Panc1 (cell line): Measurements from ENCODE around the gene QKI. TPM values are rescaled to one million over a fixed set of nuclear protein-coding genes. Genes with fewer than 3 reads are reported as not detected.

Experiments
- ATAC-seq: fragments of 200-7000 bp; cut with Tn5 transposase; 2 replicates; pipeline ENCODE4 v1.9.1; 2020; ENCODE audit warnings: mild to moderate bottlenecking, moderate library complexity
- BruUV-seq: library from RNA; stranded (reverse); fragments of 400-500 nt; replicated peaks from 2 replicates; lab custom pipeline; 2021; lab: Mats Ljungman, UMichigan
- CTCF ChIA-PET: fragments of 300-600 bp; sonication (Branson Sonifier 250); formaldehyde crosslinking; loops from one replicate; lab custom pipeline; 2022; ENCODE audit warnings: antibody characterized with exemption; lab: Charles Lee
- POLR2A ChIA-PET: fragments of 300-600 bp; sonication (Branson Sonifier 250); formaldehyde crosslinking; loops from one replicate; lab custom pipeline; 2022; ENCODE audit warnings: antibody characterized with exemption; lab: Charles Lee
- DNase-seq: peaks from one replicate; pipeline ENCODE4 v3.0.0-alpha.2; 2010; ENCODE audit warnings: low read depth, low spot score
- H3K27ac ChIP-seq: 2 replicates; pipeline ENCODE4 v1.5.1; 2011; ENCODE audit warnings: mild to moderate bottlenecking, low read length, inconsistent platforms
- H3K27me3 ChIP-seq: fragments of 200-500 bp; sonication (Bioruptor generic); 2 replicates; pipeline ENCODE4 v1.6.0; 2014; ENCODE audit warnings: low read length, inconsistent platforms; ENCODE audit not compliant: control insufficient read depth, insufficient read depth
- H3K36me3 ChIP-seq: fragments of 200-500 bp; sonication (Bioruptor generic); 2 replicates; pipeline ENCODE4 v1.5.1; 2014; ENCODE audit warnings: inconsistent platforms, mild to moderate bottlenecking, low read length, moderate library complexity; ENCODE audit not compliant: control insufficient read depth, insufficient read depth
- H3K4me1 ChIP-seq: 2 replicates; pipeline ENCODE4 v1.5.1; 2011; ENCODE audit warnings: inconsistent platforms, mild to moderate bottlenecking, low read length, moderate library complexity; ENCODE audit not compliant: control insufficient read depth, insufficient read depth
- H3K4me3 ChIP-seq, 2 experiments: 2 replicates each; pipeline ENCODE4 v1.5.1; 2011 to 2012; ENCODE audit warnings: low read depth in 2 of 2, low read length in 2 of 2, mild to moderate bottlenecking in 2 of 2, inconsistent platforms in 1 of 2, moderate library complexity in 1 of 2
- H3K9me3 ChIP-seq: fragments of 200-500 bp; sonication (Bioruptor generic); 2 replicates; pipeline ENCODE4 v1.5.1; 2014; ENCODE audit warnings: low read depth, mild to moderate bottlenecking, inconsistent platforms, low read length, moderate library complexity; ENCODE audit not compliant: control insufficient read depth, insufficient read depth
- CTCF ChIP-seq: fragments of 450-650 bp; IDR thresholded peaks from 2 replicates; pipeline ENCODE4 v1.5.1; 2017; ENCODE audit warnings: mild to moderate bottlenecking
- POLR2AphosphoS5 ChIP-seq: IDR thresholded peaks from 2 replicates; pipeline ENCODE4 v1.6.1; 2012; ENCODE audit warnings: mild to moderate bottlenecking, low read depth, low read length, moderate library complexity
- REST ChIP-seq, 2 experiments: IDR thresholded peaks; 2 replicates each; pipeline ENCODE4 v1.6.1; 2011 to 2012; ENCODE audit warnings: low read depth in 2 of 2, control low read depth in 1 of 2, low read length in 1 of 2, mild to moderate bottlenecking in 1 of 2, moderate library complexity in 1 of 2; ENCODE audit not compliant: insufficient read depth in 1 of 2
- SIN3A ChIP-seq: IDR thresholded peaks from 2 replicates; pipeline ENCODE4 v1.6.1; 2012; ENCODE audit warnings: low read depth, mild to moderate bottlenecking, low read length, moderate library complexity, borderline replicate concordance; ENCODE audit not compliant: insufficient read depth
- TCF7L2 ChIP-seq: IDR thresholded peaks from 2 replicates; pipeline ENCODE4 v1.6.1; 2011; ENCODE audit warnings: mild to moderate bottlenecking, low read depth, low read length, inconsistent platforms
- in situ Hi-C: cut with HindIII; loops from 2 replicates; pipeline ENCODE4 v1.10.0; 2016; ENCODE audit warnings: low sequenced_read_pairs, low pct_unique_long_range_greater_than_20kb
- intact Hi-C: fragments of 100-400 bp; cut with micrococcal nuclease; formaldehyde crosslinking; loops from one replicate; pipeline ENCODE4 v1.10.0; 2022; ENCODE audit not compliant: unreplicated experiment
- total RNA-seq: library from RNA; stranded (reverse); gene quantifications from one replicate; pipeline ENCODE4 v1.2.1, GENCODE V29; 2021; ENCODE audit not compliant: unreplicated experiment

QKI gene
- total RNA-seq, 1 experiment from 2014 or later: 176 TPM

- DNase-seq (no peak), ATAC-seq (no peak)
- no peak overlapping the region for H3K27ac ChIP-seq
- BruUV-seq: no TSS peak
- POLR2A ChIA-PET: interaction anchor here (0.6 kb wide), 1 partner anchor 1381 kb away, joined by 3 read pairs; no protein-coding TSS in a partner anchor
- TF ChIP-seq POLR2AphosphoS5: no peak
- no peak for TF ChIP-seq SIN3A
- no peak for TF ChIP-seq TCF7L2
- TF ChIP-seq REST (IDR thresholded peaks at IDR 0.05; ENCODE audit: insufficient read depth in 1 of 2, low read depth in 2 of 2, low read length in 1 of 2): no peak
- no peak for TF ChIP-seq CTCF
- H3K27me3 ChIP-seq: no peaks in the 10 kb centered on the region
- no peaks in the 10 kb centered on the region for H3K36me3 ChIP-seq
- H3K4me3 ChIP-seq: no peak overlapping the region
- in situ Hi-C loops (no loop called here), intact Hi-C loops (no loop called here)
- no peaks in the 10 kb centered on the region for H3K4me1 ChIP-seq
- no peaks in the 10 kb centered on the region for H3K9me3 ChIP-seq
- CTCF ChIA-PET: no interaction called here
These were observed 197.7 kb downstream of the QKI start for GRCh38 chr6:163612200-163612599.

GRCh38 chr6:163613025-163613424 lies 198.5 kb downstream of the QKI start:
- ATAC-seq (no peak), DNase-seq (no peak)
- POLR2A ChIA-PET: no interaction called here
- no peak overlapping the region for H3K4me3 ChIP-seq
- BruUV-seq: no TSS peak
- no peaks in the 10 kb centered on the region for H3K27me3 ChIP-seq
- H3K27ac ChIP-seq: no peak overlapping the region
- no peaks in the 10 kb centered on the region for H3K4me1 ChIP-seq
- no peaks in the 10 kb centered on the region for H3K9me3 ChIP-seq
- CTCF ChIA-PET: no interaction called here
- TF ChIP-seq REST (IDR thresholded peaks at IDR 0.05; ENCODE audit: insufficient read depth in 1 of 2, low read depth in 2 of 2, low read length in 1 of 2): no peak
- TF ChIP-seq TCF7L2: no peak
- no peak for TF ChIP-seq POLR2AphosphoS5
- no peak for TF ChIP-seq CTCF
- in situ Hi-C loops: no loop called here
- no peaks in the 10 kb centered on the region for H3K36me3 ChIP-seq
- intact Hi-C loops: no loop called here
